K562 (cell line): ENCODE results near the gene ACOT13. TPM values are rescaled to one million over a fixed set of nuclear protein-coding genes. Genes with fewer than 3 reads are reported as not detected.

Experiments
- ATAC-seq: fragments of 200-7000 bp; cut with Tn5 transposase; 3 replicates; pipeline ENCODE4 v1.9.1; 2020; ENCODE audit warnings: moderate library complexity
- BruUV-seq: library from RNA; stranded (reverse); fragments of 400-500 nt; replicated peaks from 2 replicates; lab custom pipeline; 2021; lab: Mats Ljungman, UMichigan
- CTCF ChIA-PET: fragments of 300-600 bp; formaldehyde crosslinking; extraction: SDS; loops from one replicate; lab custom pipeline; 2021; ENCODE audit warnings: low intra/inter-chr PET ratio; lab: Yijun Ruan, JAX
- POLR2A ChIA-PET: fragments of 300-600, 350-650 bp; sonication (Branson Sonifier 250); formaldehyde crosslinking; extraction: SDS; loops from one replicate; lab custom pipeline; 2021; ENCODE audit warnings: antibody characterized with exemption, inconsistent platforms; lab: Yijun Ruan, JAX
- DNase-seq, 4 experiments: peaks; one replicate each; pipeline versions ENCODE4 v3.0.0 to v3.0.0-alpha.2; 2011 to 2018; ENCODE audit warnings: low spot score in 3 of 4, mixed read lengths in 3 of 4; ENCODE audit errors: extremely low read depth in 1 of 4
- FAIRE-seq: peaks from 2 replicates; lab custom pipeline; 2011; peaks lifted over from hg19 to GRCh38; lab: Jason Lieb, UNC
- H2AFZ ChIP-seq: 2 replicates; pipeline ENCODE4 v1.6.0; 2011; ENCODE audit warnings: low read depth, low read length, control low read depth, inconsistent platforms
- H3K27ac ChIP-seq: fragments of 200-600 bp; 3 replicates; pipeline ENCODE4 v1.8.0; 2011; ENCODE audit warnings: low read depth, mild to moderate bottlenecking, control low read depth, inconsistent platforms, low read length, moderate library complexity, mixed read lengths; ENCODE audit errors: extremely low read depth
- H3K27me3 ChIP-seq, 2 experiments: fragments of 300-600 bp in 1 of 2; 2 replicates in 1 of 2; 3 replicates in 1 of 2; pipeline versions ENCODE4 v1.6.0 to v1.8.0; 2011; ENCODE audit warnings: inconsistent platforms in 2 of 2, low read length in 2 of 2, mild to moderate bottlenecking in 1 of 2, mixed read lengths in 1 of 2, moderate library complexity in 1 of 2; ENCODE audit not compliant: control insufficient read depth in 2 of 2, insufficient read depth in 2 of 2
- H3K36me3 ChIP-seq: fragments of 300-600 bp; 3 replicates; pipeline ENCODE4 v1.8.0; 2011; ENCODE audit warnings: mild to moderate bottlenecking, low read length, inconsistent platforms; ENCODE audit not compliant: control insufficient read depth, insufficient read depth
- H3K4me1 ChIP-seq, 2 experiments: fragments of 200-600 bp in 1 of 2; replicated peaks in 1 of 2; 2 replicates in 1 of 2; 3 replicates in 1 of 2; pipeline versions ENCODE4 v1.5.1 to v1.8.0; 2011; ENCODE audit warnings: inconsistent platforms in 2 of 2, low read length in 2 of 2, mild to moderate bottlenecking in 1 of 2, mixed read lengths in 1 of 2, moderate library complexity in 1 of 2; ENCODE audit not compliant: control insufficient read depth in 2 of 2, insufficient read depth in 2 of 2
- H3K4me2 ChIP-seq: 2 replicates; pipeline ENCODE4 v1.6.1; 2011; ENCODE audit warnings: low read length, control low read depth, inconsistent platforms, mixed read lengths; ENCODE audit not compliant: insufficient read depth
- H3K4me3 ChIP-seq: fragments of 200-600 bp; sonication (generic), shearing (Covaris generic); 2 replicates; pipeline ENCODE4 v1.5.1; 2016; ENCODE audit warnings: control low read depth, inconsistent platforms
- H3K79me2 ChIP-seq: fragments of 200-600 bp; 3 replicates; pipeline ENCODE4 v1.8.0; 2011; ENCODE audit warnings: low read length, inconsistent platforms; ENCODE audit not compliant: control insufficient read depth, insufficient read depth
- H3K9ac ChIP-seq, 2 experiments: 2 replicates each; pipeline versions ENCODE4 v1.6.0 to v1.6.1; 2011; ENCODE audit warnings: low read depth in 2 of 2, low read length in 2 of 2, control low read depth in 1 of 2, inconsistent platforms in 1 of 2, mild to moderate bottlenecking in 1 of 2, mixed read lengths in 1 of 2; ENCODE audit not compliant: insufficient read depth in 1 of 2
- H3K9me1 ChIP-seq: one replicate; pipeline ENCODE4 v1.6.0; 2011; ENCODE audit warnings: inconsistent platforms, mild to moderate bottlenecking, low read length, moderate library complexity; ENCODE audit not compliant: control insufficient read depth, insufficient read depth
- H3K9me3 ChIP-seq: replicated peaks from 2 replicates; pipeline ENCODE4 v1.5.1; 2011; ENCODE audit warnings: low read depth, low read length, inconsistent platforms; ENCODE audit not compliant: control insufficient read depth, insufficient read depth
- H4K20me1 ChIP-seq: replicated peaks from 2 replicates; pipeline ENCODE4 v1.6.1; 2011; ENCODE audit warnings: low read length, inconsistent platforms, mixed read lengths; ENCODE audit not compliant: control insufficient read depth, insufficient read depth
- BCOR ChIP-seq: fragments of 450-650 bp; IDR thresholded peaks from 2 replicates; pipeline ENCODE4 v1.6.1; 2016
- BDP1 ChIP-seq: IDR thresholded peaks from 3 replicates; pipeline ENCODE4 v1.6.1; 2011; ENCODE audit not compliant: insufficient read length, insufficient read depth
- E2F6 ChIP-seq, 2 experiments: IDR thresholded peaks; 2 replicates each; pipeline ENCODE4 v1.6.1; 2011; ENCODE audit warnings: borderline replicate concordance in 1 of 2, control low read depth in 1 of 2, low read depth in 1 of 2, low read length in 1 of 2, mild to moderate bottlenecking in 1 of 2, mixed read lengths in 1 of 2, moderate library complexity in 1 of 2; ENCODE audit not compliant: insufficient read depth in 1 of 2, insufficient read length in 1 of 2, poor library complexity in 1 of 2, severe bottlenecking in 1 of 2; ENCODE audit errors: extremely low read depth in 1 of 2
- FOXK2 ChIP-seq, 2 experiments: fragments of 450-650 bp; IDR thresholded peaks in 1 of 2; conservative IDR thresholded peaks in 1 of 2; 2 replicates each; pipeline ENCODE4 v1.6.1; 2016; ENCODE audit warnings: low read depth in 2 of 2, mild to moderate bottlenecking in 1 of 2
- GATA2 ChIP-seq: sonication (generic); formaldehyde crosslinking; IDR thresholded peaks from 2 replicates; pipeline ENCODE4 v1.4.0; 2020; ENCODE audit warnings: mild to moderate bottlenecking, missing genetic modification reagents
- HNRNPUL1 ChIP-seq: fragments of 200-400 bp; formaldehyde crosslinking; IDR thresholded peaks from 2 replicates; pipeline ENCODE4 v1.6.1; 2017; ENCODE audit warnings: low read length
- NONO ChIP-seq, 2 experiments: fragments of 200-400 bp in 1 of 2; fragments of 450-650 bp in 1 of 2; formaldehyde crosslinking in 1 of 2; IDR thresholded peaks; 2 replicates each; pipeline ENCODE4 v1.6.1; 2017; ENCODE audit warnings: low read depth in 2 of 2, mild to moderate bottlenecking in 2 of 2, moderate library complexity in 2 of 2, low read length in 1 of 2
- PRMT5 ChIP-seq: sonication (generic); formaldehyde crosslinking; IDR thresholded peaks from 2 replicates; pipeline ENCODE4 v1.5.0; 2020; ENCODE audit warnings: missing genetic modification reagents
- TAF15 ChIP-seq: fragments of 200-400 bp; formaldehyde crosslinking; IDR thresholded peaks from 2 replicates; pipeline ENCODE4 v1.6.1; 2017; ENCODE audit warnings: mild to moderate bottlenecking, low read depth, low read length, moderate library complexity
- VEZF1 ChIP-seq: fragments of 200-800 bp; sonication (Bioruptor generic); IDR thresholded peaks from 2 replicates; pipeline ENCODE4 v1.6.1; 2017; ENCODE audit warnings: missing genetic modification characterization, missing compliant biosample characterization
- XRCC3 ChIP-seq: fragments of 450-650 bp; IDR thresholded peaks from 2 replicates; pipeline ENCODE4 v1.6.1; 2017; ENCODE audit warnings: mild to moderate bottlenecking, moderate library complexity
- ZNF24 ChIP-seq: fragments of 450-650 bp; IDR thresholded peaks from 2 replicates; pipeline ENCODE4 v1.6.1; 2016
- ZNF589 ChIP-seq: fragments of 200-800 bp; sonication (Bioruptor generic); IDR thresholded peaks from 2 replicates; pipeline ENCODE4 v1.6.1; 2016; ENCODE audit warnings: low read depth, missing genetic modification characterization, missing compliant biosample characterization
- ZNF592 ChIP-seq: fragments of 450-650 bp; IDR thresholded peaks from 2 replicates; pipeline ENCODE4 v1.6.1; 2017; ENCODE audit warnings: antibody characterized with exemption, mild to moderate bottlenecking
- ZNF668 ChIP-seq: fragments of 250-450 bp; sonication (Bioruptor Pico); IDR thresholded peaks from 2 replicates; pipeline ENCODE4 v1.8.0; 2022; ENCODE audit warnings: mild to moderate bottlenecking, inconsistent platforms
- ZNF778 ChIP-seq: fragments of 450-650 bp; formaldehyde crosslinking; IDR thresholded peaks from 2 replicates; pipeline ENCODE4 v1.4.0; 2020; ENCODE audit warnings: mild to moderate bottlenecking, moderate library complexity
- WGBS: fragments of 100-300 bp; shearing (Covaris generic); methylation state at CpG from one replicate; pipeline ENCODE4 v1.1.6; 2016; ENCODE audit warnings: low coverage, mixed read lengths; ENCODE audit not compliant: insufficient coverage; ENCODE audit errors: missing lambda C conversion rate; 5-methylcytosine and 5-hydroxymethylcytosine counted together
- in situ Hi-C: fragments of 300-500 bp; cut with MboI; formaldehyde crosslinking; loops from 4 replicates; pipeline ENCODE4 v1.15.0; 2018; ENCODE audit warnings: inconsistent platforms, mixed read lengths
- intact Hi-C: fragments of 100-400 bp; cut with micrococcal nuclease; formaldehyde crosslinking; loops from 2 replicates; pipeline ENCODE4 v1.14.2; 2022
- polyA plus RNA-seq, 8 experiments: library from polyadenylated mRNA; depleted of rRNA in 4 of 8; stranded (reverse) in 5 of 8; unstranded in 3 of 8; fragments of >200 nt; fragmentation: Nextera tagmentation in 2 of 8; fragmentation: Illumina TruSeq in 1 of 8; extraction: Ambion mirVana in 2 of 8; extraction: Trizol in 1 of 8; gene quantifications; 2 replicates each; pipeline versions ENCODE4 v1.2.1 to v1.2.3, GENCODE V29; 2011 to 2014; ENCODE audit warnings: inconsistent platforms in 1 of 8, missing spikeins in 1 of 8
- total RNA-seq, 7 experiments: library from RNA; depleted of rRNA in 6 of 7; stranded (reverse); fragments of >200 nt in 6 of 7; fragmentation: Illumina TruSeq in 2 of 7; extraction: Trizol in 2 of 7; gene quantifications; 2 replicates each; pipeline versions ENCODE4 v1.2.1 to v1.2.3, GENCODE V29; 2011 to 2021; ENCODE audit warnings: low replicate concordance in 1 of 7

Gene ACOT13
- total and polyA plus RNA-seq, 9 of the 15 experiments (the other 6 are each of a cell fraction or from before 2014, with no cell fraction given), result 14.1 to 129 (median 65.7) TPM

- ATAC-seq, result peak; percentile 65
- TSS peak; percentile 50 for BruUV-seq
- intact Hi-C loops, result loop anchor here (2.0 kb wide), 1 partner anchor 41 kb away; no protein-coding TSS in a partner anchor
- Histone ChIP-seq H3K36me3 (peaks cover 41% of the 10 kb centered on the region), H3K9me3 (no peaks in the 10 kb centered on the region; the same call in 1 of the 2 replicates), H3K9ac (peak overlapping the region; percentile 97 to 99), H3K27ac (peak overlapping the region; percentile 97), H3K4me2 (peak overlapping the region; percentile 93; the same call in 1 of the 2 replicates), H3K27me3 (no peaks in the 10 kb centered on the region), H3K79me2 (peaks cover 55% of the 10 kb centered on the region), H3K9me1 (peaks cover 4% of the 10 kb centered on the region), H3K4me3 (peak overlapping the region; percentile 94), H3K4me1 (peaks cover 6 to 17% of the 10 kb centered on the region in 2 experiments; a peak in 3 of 5 replicates), H2AFZ (0 out of 2 replicates have a peak overlapping the region, but pooled peaks have one; percentile 1), H4K20me1 (peaks cover 28% of the 10 kb centered on the region)
- peak; percentile 59 to 74 (median 66) for DNase-seq
- WGBS, result 0% methylated on average over 13 of the region's 39 CpGs
- CTCF ChIA-PET, result no interaction called here
- in situ Hi-C loops, result no loop called here
- FAIRE-seq, result no peak
- POLR2A ChIA-PET, result interaction anchor here (0.6 to 3.4 kb wide), 9 partner anchors 10 to 287 kb away, joined by 3 to 45 read pairs (median 8); partner anchors contain the start of genes ACOT13, GMNN and TDP2
- TF ChIP-seq FOXK2 (conservative IDR thresholded peaks at IDR 0.05 in 1 of 2, IDR thresholded peaks at IDR 0.05 in 1 of 2; ENCODE audit: low read depth in 2 of 2) (no peak), ZNF668 (no peak), TAF15 (0 out of 2 replicates have a peak, but pooled peaks have one; percentile 38), ZNF592 (no peak), VEZF1 (CRISPR knock-in tag) (no peak), HNRNPUL1 (no peak), NONO (IDR thresholded peaks at IDR 0.05; ENCODE audit: low read depth in 2 of 2, low read length in 1 of 2) (0 out of 4 replicates have a peak, but pooled peaks of 1 of the 2 experiments have one; percentile 32), PRMT5 (CRISPR knock-in tag) (0 out of 2 replicates have a peak, but pooled peaks have one; percentile 40), E2F6 (IDR thresholded peaks at IDR 0.05; ENCODE audit: borderline replicate concordance in 1 of 2, extremely low read depth in 1 of 2, insufficient read depth in 1 of 2, insufficient read length in 1 of 2, low read depth in 1 of 2, low read length in 1 of 2, poor library complexity in 1 of 2, severe bottlenecking in 1 of 2) (no peak), BCOR (no peak), ZNF24 (no peak), ZNF589 (CRISPR knock-in tag) (no peak), BDP1 (no peak), XRCC3 (no peak), GATA2 (no peak), ZNF778 (CRISPR knock-in tag) (no peak)
Measured at GRCh38 chr6:24720131-24720603, 53.3 kb downstream of the ACOT13 start.
